ENCODE measurements around the gene CSMD2.

DNA sequence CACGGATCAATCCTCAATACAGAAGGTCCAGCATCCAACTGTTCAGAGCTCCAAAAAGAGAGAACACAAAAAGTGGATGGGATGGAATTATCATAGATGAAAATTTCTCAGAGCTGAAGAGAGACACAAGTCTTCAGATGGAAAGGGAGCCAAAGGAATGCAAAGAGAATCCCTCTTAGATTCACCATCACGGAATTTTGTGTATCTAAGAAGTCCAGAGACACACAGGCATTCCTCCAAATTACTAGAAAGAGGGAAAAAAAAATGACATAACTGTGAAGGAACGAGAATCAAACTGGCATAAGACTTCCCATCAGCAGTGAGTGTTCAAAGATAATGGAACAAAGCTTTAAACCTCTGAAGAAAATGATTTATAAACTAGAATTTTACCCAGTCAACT is 591.4 kb downstream of the CSMD2 start:
- TF ChIP-seq POLR2A (IDR thresholded peaks at IDR 0.05; ENCODE audit: low read depth, low read length), result no peak
- TF ChIP-seq POLR2AphosphoS5 (IDR thresholded peaks at IDR 0.05; ENCODE audit: low read depth, low read length), result no peak

Data from GM12892 (cell line).